GM23338 (cell line): ENCODE results near the gene RSPRY1. TPM values are rescaled to one million over a fixed set of nuclear protein-coding genes. Genes with fewer than 3 reads are reported as not detected.

Experiments used
- ATAC-seq: fragments of 200-7000 bp; cut with Tn5 transposase; 3 replicates; pipeline ENCODE4 v1.9.1; 2020
- DNase-seq: peaks from one replicate; pipeline ENCODE4 v3.0.0-alpha.2; 2015; ENCODE audit warnings: low spot score
- H2AFZ ChIP-seq: fragments of 200-600 bp; sonication (generic); 2 replicates; pipeline ENCODE4 v1.8.0; 2016; ENCODE audit warnings: antibody characterized with exemption, mild to moderate bottlenecking, moderate library complexity
- H3F3A ChIP-seq: fragments of 200-600 bp; sonication (generic); replicated peaks from 2 replicates; pipeline ENCODE4 v1.8.0; 2017; ENCODE audit warnings: antibody characterized with exemption, mixed run types, low read depth
- H3K27ac ChIP-seq: fragments of 200-600 bp; sonication (generic); 2 replicates; pipeline ENCODE4 v1.6.1; 2016; ENCODE audit warnings: low read depth
- H3K27me3 ChIP-seq: fragments of 200-600 bp; sonication (generic); 2 replicates; pipeline ENCODE4 v1.8.0; 2016; ENCODE audit warnings: mild to moderate bottlenecking, mixed run types, moderate library complexity; ENCODE audit not compliant: insufficient read depth
- H3K36me3 ChIP-seq: fragments of 200-600 bp; sonication (generic); 2 replicates; pipeline ENCODE4 v1.8.0; 2016; ENCODE audit warnings: mild to moderate bottlenecking; ENCODE audit not compliant: insufficient read depth
- H3K4me1 ChIP-seq: fragments of 200-600 bp; sonication (generic); 2 replicates; pipeline ENCODE4 v1.8.0; 2016; ENCODE audit warnings: mild to moderate bottlenecking, moderate library complexity; ENCODE audit not compliant: insufficient read depth
- H3K4me2 ChIP-seq: fragments of 200-600 bp; sonication (generic); 2 replicates; pipeline ENCODE4 v1.7.1; 2017; ENCODE audit warnings: mixed run types
- H3K4me3 ChIP-seq: fragments of 200-600 bp; sonication (generic); 2 replicates; pipeline ENCODE4 v1.6.1; 2016; ENCODE audit warnings: mixed run types
- H3K79me2 ChIP-seq: fragments of 200-600 bp; sonication (generic); replicated peaks from 2 replicates; pipeline ENCODE4 v1.8.0; 2017; ENCODE audit warnings: mild to moderate bottlenecking; ENCODE audit not compliant: insufficient read depth
- H3K9me2 ChIP-seq: fragments of 200-600 bp; sonication (generic); 2 replicates; pipeline ENCODE4 v1.8.0; 2017; ENCODE audit not compliant: insufficient read depth
- H4K20me1 ChIP-seq: fragments of 200-600 bp; sonication (generic); replicated peaks from 2 replicates; pipeline ENCODE4 v1.8.0; 2017; ENCODE audit warnings: mild to moderate bottlenecking; ENCODE audit not compliant: insufficient read depth
- H3K27ac Mint-ChIP-seq: 2 replicates; pipeline ENCODE4 v1.8.0; 2020; ENCODE audit warnings: inconsistent platforms, mild to moderate bottlenecking, moderate library complexity, mixed read lengths
- H3K27me3 Mint-ChIP-seq: 3 replicates; pipeline ENCODE4 v1.8.0; 2022; ENCODE audit warnings: low read depth, mild to moderate bottlenecking, moderate library complexity, mixed read lengths, inconsistent platforms; ENCODE audit not compliant: insufficient read depth, poor library complexity
- H3K36me3 Mint-ChIP-seq: 3 replicates; pipeline ENCODE4 v1.8.0; 2021; ENCODE audit warnings: low read depth, mild to moderate bottlenecking, inconsistent platforms, moderate library complexity, mixed read lengths
- H3K4me1 Mint-ChIP-seq: 3 replicates; pipeline ENCODE4 v1.8.0; 2020; ENCODE audit warnings: mild to moderate bottlenecking, inconsistent platforms, mixed read lengths
- H3K4me3 Mint-ChIP-seq: 3 replicates; pipeline ENCODE4 v1.8.0; 2021; ENCODE audit warnings: moderate library complexity, mild to moderate bottlenecking, inconsistent platforms, mixed read lengths
- H3K9me3 Mint-ChIP-seq: 3 replicates; pipeline ENCODE4 v1.8.0; 2020; ENCODE audit warnings: moderate library complexity, mild to moderate bottlenecking, inconsistent platforms, mixed read lengths
- CREB1 ChIP-seq: fragments of 250-450 bp; sonication (Bioruptor Pico); IDR thresholded peaks from 2 replicates; pipeline ENCODE4 v1.5.0; 2020; ENCODE audit warnings: low read depth, mild to moderate bottlenecking, moderate library complexity
- CTCF ChIP-seq, 2 experiments: fragments of 200-600 bp in 1 of 2; sonication (generic) in 1 of 2; conservative IDR thresholded peaks; 2 replicates each; pipeline versions ENCODE4 v1.5.1 to v1.6.1; 2016 to 2017; ENCODE audit warnings: antibody characterized with exemption in 2 of 2, low read depth in 2 of 2, mild to moderate bottlenecking in 2 of 2, moderate library complexity in 1 of 2
- EZH2 ChIP-seq: fragments of 200-600 bp; sonication (generic); IDR thresholded peaks from one replicate; pipeline ENCODE4 v1.8.0; 2017; ENCODE audit warnings: antibody characterized with exemption, mild to moderate bottlenecking, low read depth; ENCODE audit not compliant: unreplicated experiment
- EZH2phosphoT487 ChIP-seq: fragments of 200-600 bp; sonication (generic); IDR thresholded peaks from one replicate; pipeline ENCODE4 v1.8.1; 2018; ENCODE audit warnings: antibody characterized with exemption; ENCODE audit not compliant: unreplicated experiment
- POLR2AphosphoS5 ChIP-seq: IDR thresholded peaks from 2 replicates; pipeline ENCODE4 v1.6.1; 2016; ENCODE audit warnings: antibody characterized with exemption, low read depth
- REST ChIP-seq: IDR thresholded peaks from one replicate; pipeline ENCODE4 v1.6.1; 2018; ENCODE audit warnings: antibody characterized with exemption; ENCODE audit not compliant: unreplicated experiment
- STAT1 ChIP-seq: IDR thresholded peaks from one replicate; pipeline ENCODE4 v1.6.1; 2016; ENCODE audit warnings: antibody characterized with exemption; ENCODE audit not compliant: unreplicated experiment
- ZNF114 ChIP-seq: fragments of 250-450 bp; sonication (Bioruptor Pico); IDR thresholded peaks from 2 replicates; pipeline ENCODE4 v1.5.0; 2020; ENCODE audit warnings: mild to moderate bottlenecking, moderate library complexity
- ZNF331 ChIP-seq: fragments of 250-450 bp; sonication (Bioruptor Pico); IDR thresholded peaks from 2 replicates; pipeline ENCODE4 v1.5.0; 2020; ENCODE audit warnings: low read depth, mild to moderate bottlenecking, moderate library complexity
- polyA plus RNA-seq: library from polyadenylated mRNA; unstranded; fragments of >200 nt; fragmentation: Nextera tagmentation; extraction: Ambion mirVana; gene quantifications from 2 replicates; pipeline ENCODE4 v1.2.1, GENCODE V29; 2016
- total RNA-seq: library from RNA; depleted of rRNA; stranded (reverse); fragments of >200 nt; shearing (Covaris generic); gene quantifications from 2 replicates; pipeline ENCODE4 v1.2.3, GENCODE V29; 2014

RSPRY1 gene
- total and polyA plus RNA-seq, 2 experiments from 2014 or later: 25.8 to 35.9 TPM

- Histone ChIP-seq H3F3A (no peaks in the 10 kb centered on the region), H3K27me3 (no peaks in the 10 kb centered on the region), H3K79me2 (no peaks in the 10 kb centered on the region), H3K4me1 (peaks cover 13% of the 10 kb centered on the region), H2AFZ (no peak overlapping the region), H3K9me2 (no peaks in the 10 kb centered on the region), H3K36me3 (no peaks in the 10 kb centered on the region), H3K27ac (no peak overlapping the region), H4K20me1 (no peaks in the 10 kb centered on the region), H3K4me3 (no peak overlapping the region), H3K4me2 (no peak overlapping the region)
- TF ChIP-seq CTCF (conservative IDR thresholded peaks at IDR 0.05; ENCODE audit: low read depth in 2 of 2) (no peak), CREB1 (CRISPR knock-in tag) (no peak), EZH2 (no peak)
- Mint-ChIP-seq H3K27me3 (peaks cover 13% of the 10 kb centered on the region), H3K36me3 (no peaks in the 10 kb centered on the region), H3K9me3 (no peaks in the 10 kb centered on the region), H3K4me1 (peaks cover 23% of the 10 kb centered on the region), H3K27ac (no peak overlapping the region), H3K4me3 (no peak overlapping the region)
- no peak for DNase-seq
- ATAC-seq: no peak
These were observed 77.6 kb downstream of the RSPRY1 start for GRCh38 chr16:57263541-57264351.

GRCh38 chr16:57264381-57264780 is 78.3 kb downstream of the RSPRY1 start:
- H3K4me1 ChIP-seq: peaks cover 13% of the 10 kb centered on the region
- H3K79me2 ChIP-seq: no peaks in the 10 kb centered on the region
- no peak for TF ChIP-seq EZH2phosphoT487
- TF ChIP-seq ZNF114 (CRISPR knock-in tag): no peak
- TF ChIP-seq ZNF331 (CRISPR knock-in tag): no peak
- TF ChIP-seq POLR2AphosphoS5: no peak
- no peak for TF ChIP-seq REST
- no peak for TF ChIP-seq EZH2
- no peak for TF ChIP-seq CREB1 (CRISPR knock-in tag)
- TF ChIP-seq STAT1: no peak
- Mint-ChIP-seq H3K4me3 (no peak overlapping the region), H3K9me3 (no peaks in the 10 kb centered on the region), H3K4me1 (peaks cover 26% of the 10 kb centered on the region), H3K36me3 (no peaks in the 10 kb centered on the region), H3K27me3 (peaks cover 13% of the 10 kb centered on the region), H3K27ac (no peak overlapping the region)
- no peaks in the 10 kb centered on the region for H3F3A ChIP-seq
- H3K36me3 ChIP-seq: no peaks in the 10 kb centered on the region
- no peaks in the 10 kb centered on the region for H3K9me2 ChIP-seq
- no peaks in the 10 kb centered on the region for H4K20me1 ChIP-seq
- H3K4me2 ChIP-seq: no peak overlapping the region
- H2AFZ ChIP-seq: no peak overlapping the region
- no peaks in the 10 kb centered on the region for H3K27me3 ChIP-seq
- no peak overlapping the region for H3K4me3 ChIP-seq
- ATAC-seq (no peak), DNase-seq (no peak)
- H3K27ac ChIP-seq: no peak overlapping the region
